Suppressor macrophage treated with lipopolysaccharide for 1 hour (primary cell): Measurements from ENCODE around the gene REV1.
"Not testable (repeated sequence)": the region's sequence is repeated elsewhere in the genome, so short reads cannot be mapped to it uniquely, and the experiment has no call there.

Experiments used
- DNase-seq, 3 donors: peaks; one replicate each; pipeline ENCODE4 v3.0.0-alpha.2; 2020 to 2022

Gene REV1

GRCh38 chr2:99489761-99490622 is at the start of gene REV1:
Gene REV1, minus strand, starts transcription at chr2:99490017. Its CDS starts 25,042 bp downstream, at chr2:99464975.
- peak; percentile 96 to 99 (median 98) for DNase-seq

GRCh38 chr2:99537910-99538485 is 48.2 kb upstream of the REV1 start:
- no peak for DNase-seq

- DNase-seq, result no peak
Measured at GRCh38 chr2:99524056-99524455, 34.2 kb upstream of the REV1 start.

GRCh38 chr2:99522157-99522556 is 32.3 kb upstream of the REV1 start:
- no peak for DNase-seq

GRCh38 chr2:99520813-99521212 is 31.0 kb upstream of the REV1 start:
- DNase-seq, result no peak

- DNase-seq, result no peak
Measured at GRCh38 chr2:99520195-99520594, 30.4 kb upstream of the REV1 start.

GRCh38 chr2:99514357-99514756 is 24.5 kb upstream of the REV1 start:
- DNase-seq, result no peak

- DNase-seq, result no peak
Measured at GRCh38 chr2:99512181-99512591, 22.4 kb upstream of the REV1 start.

GRCh38 chr2:99509387-99509786 is 19.6 kb upstream of the REV1 start:
- no peak for DNase-seq

- no peak for DNase-seq
Measured at GRCh38 chr2:99507937-99508818, 18.4 kb upstream of the REV1 start.

GRCh38 chr2:99504844-99505584 is 15.2 kb upstream of the REV1 start:
- DNase-seq, result no peak

- not testable (repeated sequence) for DNase-seq
Measured at GRCh38 chr2:99503662-99504416, 14.0 kb upstream of the REV1 start.

- DNase-seq, result no peak
Measured at GRCh38 chr2:99496021-99496420, 6.2 kb upstream of the REV1 start.

GRCh38 chr2:99495115-99495860 is 5.5 kb upstream of the REV1 start:
- DNase-seq, result no peak

GRCh38 chr2:99492721-99493120 is 2.9 kb upstream of the REV1 start:
- DNase-seq, result no peak

- no peak for DNase-seq
Measured at GRCh38 chr2:99490623-99491461, 1.0 kb upstream of the REV1 start.

- DNase-seq, result peak; percentile 79 to 91 (median 86)
Measured at GRCh38 chr2:99489063-99489760, 605 bp downstream of the REV1 start.

GRCh38 chr2:99488539-99489062 is 1.2 kb downstream of the REV1 start:
- peak in 2 of 3 donors; percentile 11 to 33 for DNase-seq

- DNase-seq, result no peak
Measured at GRCh38 chr2:99487906-99488305, 1.9 kb downstream of the REV1 start.
